Brain microvascular endothelial cell (primary cell): ENCODE measurements around the gene TGM4.

ENCODE experiments used
- DNase-seq: peaks from one replicate; pipeline ENCODE4 v3.0.0-alpha.2; 2020
- H3K27ac ChIP-seq: fragments of 250-450 bp; sonication (Bioruptor Pico); 2 replicates; pipeline ENCODE4 v1.5.1; 2020; ENCODE audit warnings: mild to moderate bottlenecking, moderate library complexity
- H3K27me3 ChIP-seq: fragments of 250-450 bp; sonication (Bioruptor Pico); replicated peaks from 2 replicates; pipeline ENCODE4 v1.5.1; 2020; ENCODE audit warnings: mild to moderate bottlenecking
- H3K36me3 ChIP-seq: fragments of 250-450 bp; sonication (Bioruptor Pico); replicated peaks from 2 replicates; pipeline ENCODE4 v1.5.1; 2020; ENCODE audit warnings: mild to moderate bottlenecking
- H3K4me3 ChIP-seq: 2 replicates; pipeline ENCODE4 v1.5.1; 2011; ENCODE audit warnings: low read depth, mild to moderate bottlenecking, control low read depth, low read length, moderate library complexity
- CTCF ChIP-seq: IDR thresholded peaks from 2 replicates; pipeline ENCODE4 v1.5.1; 2011; ENCODE audit warnings: low read depth, mild to moderate bottlenecking, moderate library complexity, low read length, control low read depth, inconsistent platforms; ENCODE audit errors: missing control alignments
- in situ Hi-C: cut with HindIII; loops from 2 replicates; pipeline ENCODE4 v1.10.0; 2017; ENCODE audit warnings: low sequenced_read_pairs, low pct_ligation_motif_present

TGM4 gene

DNA sequence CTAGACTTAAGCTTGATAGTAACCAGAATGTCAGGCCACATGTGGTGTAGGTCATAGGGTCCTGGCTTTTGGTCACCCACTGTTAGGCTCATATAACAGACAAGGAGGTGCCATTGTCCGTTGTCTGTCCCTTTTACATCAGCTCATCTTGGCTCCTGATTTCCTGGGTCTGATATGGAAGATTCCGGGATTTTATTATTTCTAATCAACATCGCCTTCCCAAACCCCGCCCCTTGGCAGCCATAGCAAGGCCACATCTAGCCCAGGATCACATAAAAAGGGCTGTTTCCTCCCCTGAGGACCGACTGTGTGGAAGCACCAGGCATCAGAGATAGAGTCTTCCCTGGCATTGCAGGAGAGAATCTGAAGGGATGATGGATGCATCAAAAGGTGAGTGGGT lies at the start of gene TGM4:
TSS of gene TGM4 (plus strand) at position 301 of the 400 bp plus-strand sequence. CDS start at position 372, 71 bp downstream.
- in situ Hi-C loops: no loop called here
- DNase-seq: no peak
- Histone ChIP-seq H3K27me3 (no peaks in the 10 kb centered on the region), H3K4me3 (no peak within 1 kb of the TSS), H3K27ac (no peak within 1 kb of the TSS), H3K36me3 (no peaks in the 10 kb centered on the region)
- TF ChIP-seq CTCF: no peak

DNA sequence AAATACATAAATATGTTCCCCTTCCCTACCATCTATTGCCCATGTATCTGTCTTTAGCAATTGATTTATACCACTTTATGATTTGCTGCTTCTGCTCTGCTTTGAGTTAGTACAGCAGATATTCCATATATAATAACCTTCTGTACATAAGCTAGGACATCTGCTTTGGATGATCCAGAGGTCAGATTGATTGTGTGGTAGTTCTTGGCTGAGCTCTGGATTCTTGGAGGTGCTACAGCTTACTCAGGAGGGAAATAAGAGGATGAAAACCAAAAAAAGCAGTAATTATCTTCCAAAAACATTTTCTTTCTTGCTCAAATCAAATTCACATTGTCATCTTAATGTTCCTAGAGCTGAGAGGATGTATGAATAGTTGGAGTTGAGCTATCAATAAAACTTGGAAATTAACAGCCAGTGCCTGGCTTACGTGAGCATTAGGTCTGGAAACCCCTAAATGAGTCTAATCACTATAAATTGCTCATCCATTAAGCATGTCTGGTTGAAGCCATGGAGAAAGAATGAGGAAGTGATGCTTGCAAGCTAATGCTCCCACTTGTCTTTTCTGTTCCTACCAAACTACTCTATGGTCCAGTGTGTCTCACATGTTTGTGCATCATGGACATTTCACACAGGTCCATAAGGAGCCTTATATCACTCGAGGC lies 49.0 kb upstream of the TGM4 start:
- Histone ChIP-seq H3K27ac (no peak overlapping the region), H3K27me3 (no peaks in the 10 kb centered on the region), H3K4me3 (no peak overlapping the region), H3K36me3 (no peaks in the 10 kb centered on the region)
- peak; percentile 43 for DNase-seq
- TF ChIP-seq CTCF: no peak
- in situ Hi-C loops: no loop called here

DNA sequence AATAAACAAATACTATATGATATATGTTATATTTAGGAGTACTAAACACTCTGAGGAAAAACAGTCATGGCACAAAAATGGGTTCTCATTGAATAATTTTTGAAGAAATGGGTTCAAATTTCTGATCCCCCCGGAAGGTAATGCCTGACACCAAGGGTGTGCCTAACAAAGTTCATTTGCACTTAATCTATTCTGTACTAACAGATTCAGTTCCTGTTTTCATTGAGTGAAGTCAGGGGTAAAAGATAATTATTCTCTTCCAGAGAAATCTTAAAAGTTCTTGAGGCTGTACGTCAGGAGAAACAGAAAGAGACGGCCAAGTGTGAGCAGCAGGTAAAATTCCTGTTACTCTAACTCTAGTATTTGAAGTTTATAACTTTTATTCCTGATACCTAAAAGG lies 47.2 kb upstream of the TGM4 start:
- DNase-seq: no peak
- Histone ChIP-seq H3K27me3 (no peaks in the 10 kb centered on the region), H3K36me3 (no peaks in the 10 kb centered on the region), H3K4me3 (no peak overlapping the region), H3K27ac (no peak overlapping the region)
- in situ Hi-C loops: no loop called here
- no peak for TF ChIP-seq CTCF

- no peaks in the 10 kb centered on the region for H3K36me3 ChIP-seq
- DNase-seq: no peak
- in situ Hi-C loops: no loop called here
- TF ChIP-seq CTCF: no peak
- no peak overlapping the region for H3K27ac ChIP-seq
- H3K27me3 ChIP-seq: no peaks in the 10 kb centered on the region
- H3K4me3 ChIP-seq: no peak overlapping the region
These were observed 43.2 kb upstream of the TGM4 start for GRCh38 chr3:44831232-44831631.

GRCh38 chr3:44832032-44832431 lies 42.4 kb upstream of the TGM4 start:
- TF ChIP-seq CTCF: no peak
- no peak overlapping the region for H3K4me3 ChIP-seq
- H3K27ac ChIP-seq: no peak overlapping the region
- H3K36me3 ChIP-seq: no peaks in the 10 kb centered on the region
- in situ Hi-C loops: no loop called here
- H3K27me3 ChIP-seq: no peaks in the 10 kb centered on the region
- no peak for DNase-seq

DNA sequence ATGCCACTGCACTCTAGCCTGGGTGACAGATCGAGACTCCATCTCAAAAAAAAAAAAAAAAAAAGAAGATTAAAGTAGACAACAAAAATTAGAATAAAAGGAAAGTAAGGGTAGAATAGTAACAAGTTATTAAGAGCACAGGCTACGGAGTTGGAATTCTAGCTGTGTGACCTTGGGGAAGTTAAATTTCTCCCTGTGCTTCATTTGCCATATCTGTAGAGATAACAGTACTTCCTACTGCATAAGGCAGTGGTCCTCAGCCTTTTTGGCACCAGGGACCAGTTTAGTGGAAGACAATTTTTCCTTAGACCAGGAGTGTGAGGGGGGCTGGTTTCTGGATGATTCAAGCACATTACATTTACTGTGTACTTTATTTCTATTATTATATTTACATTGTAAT lies 41.4 kb upstream of the TGM4 start:
- in situ Hi-C loops: no loop called here
- no peak for TF ChIP-seq CTCF
- DNase-seq: no peak
- no peak overlapping the region for H3K4me3 ChIP-seq
- H3K27me3 ChIP-seq: no peaks in the 10 kb centered on the region
- H3K27ac ChIP-seq: no peak overlapping the region
- no peaks in the 10 kb centered on the region for H3K36me3 ChIP-seq
